Endodermal cell (in vitro differentiated cells): ENCODE measurements around the gene LRRC7. TPM values are rescaled to one million over a fixed set of nuclear protein-coding genes. Genes with fewer than 3 reads are reported as not detected.
A peak's percentile ranks its signal among the peaks of the same experiment; 100 is the strongest.

Experiments used
- DNase-seq: peaks from one replicate; pipeline ENCODE4 v3.0.0-alpha.2; 2017
- H3K27ac ChIP-seq: 2 replicates; pipeline ENCODE4 v1.5.1; 2013; ENCODE audit warnings: mild to moderate bottlenecking, low read depth, low read length, moderate library complexity
- H3K27me3 ChIP-seq: 2 replicates; pipeline ENCODE4 v1.6.1; 2013; ENCODE audit warnings: mild to moderate bottlenecking, low read length, moderate library complexity; ENCODE audit not compliant: insufficient read depth, control insufficient read depth, poor library complexity, severe bottlenecking
- H3K36me3 ChIP-seq: 2 replicates; pipeline ENCODE4 v1.7.0; 2013; ENCODE audit warnings: mild to moderate bottlenecking, low read length, moderate library complexity; ENCODE audit not compliant: control insufficient read depth, insufficient read depth
- H3K4me1 ChIP-seq: one replicate; pipeline ENCODE4 v1.7.0; 2013; ENCODE audit warnings: low read length; ENCODE audit not compliant: control insufficient read depth, insufficient read depth
- H3K4me3 ChIP-seq: 2 replicates; pipeline ENCODE4 v1.5.1; 2013; ENCODE audit warnings: mild to moderate bottlenecking, low read length, moderate library complexity
- H3K9ac ChIP-seq: 2 replicates; pipeline ENCODE4 v1.6.1; 2013; ENCODE audit warnings: mild to moderate bottlenecking, low read length, moderate library complexity; ENCODE audit not compliant: poor library complexity, severe bottlenecking; ENCODE audit errors: extremely low read depth
- H3K9me3 ChIP-seq: 2 replicates; pipeline ENCODE4 v1.6.1; 2013; ENCODE audit warnings: mild to moderate bottlenecking, low read length, moderate library complexity; ENCODE audit not compliant: control insufficient read depth
- H3K27ac Mint-ChIP-seq: 2 replicates; pipeline ENCODE4 v1.8.0; 2020; ENCODE audit warnings: mixed read lengths
- H3K27me3 Mint-ChIP-seq: 2 replicates; pipeline ENCODE4 v1.8.0; 2021; ENCODE audit warnings: mild to moderate bottlenecking, mixed read lengths; ENCODE audit not compliant: insufficient read depth
- H3K36me3 Mint-ChIP-seq: 2 replicates; pipeline ENCODE4 v1.8.0; 2020; ENCODE audit warnings: low read depth, mixed read lengths
- H3K4me1 Mint-ChIP-seq: 2 replicates; pipeline ENCODE4 v1.8.0; 2020; ENCODE audit warnings: mixed read lengths
- H3K4me3 Mint-ChIP-seq: 2 replicates; pipeline ENCODE4 v1.8.0; 2020; ENCODE audit warnings: mild to moderate bottlenecking, moderate library complexity, mixed read lengths
- H3K9me3 Mint-ChIP-seq: 2 replicates; pipeline ENCODE4 v1.8.0; 2020; ENCODE audit warnings: mild to moderate bottlenecking, mixed read lengths
- CTCF ChIP-seq: fragments of 200-600 bp; sonication (generic); conservative IDR thresholded peaks from 2 replicates; pipeline ENCODE4 v1.5.0; 2021; ENCODE audit warnings: antibody characterized with exemption, mild to moderate bottlenecking
- WGBS, 2 experiments: methylation state at CpG; one replicate each; pipeline versions ENCODE4 v1.1.5 to v1.1.7; 2013; ENCODE audit warnings: missing lambda C conversion rate in 2 of 2, mixed read lengths in 1 of 2; ENCODE audit not compliant: insufficient coverage in 1 of 2, insufficient read length in 1 of 2; 5-methylcytosine and 5-hydroxymethylcytosine counted together
- total RNA-seq, 2 donors: library from RNA; stranded (reverse); fragmentation: NEBNext Ultra II Directional in 1 of 2; extraction: Animal tissue kit (Norgen Biotek cat#: 25700) in 1 of 2; gene quantifications; 2 replicates in 1 of 2; 3 replicates in 1 of 2; pipeline ENCODE4 v1.2.1, GENCODE V29; 2021

LRRC7 gene
- total RNA-seq, 2 donors from 2014 or later = 1.4 to 2.2 TPM

DNA sequence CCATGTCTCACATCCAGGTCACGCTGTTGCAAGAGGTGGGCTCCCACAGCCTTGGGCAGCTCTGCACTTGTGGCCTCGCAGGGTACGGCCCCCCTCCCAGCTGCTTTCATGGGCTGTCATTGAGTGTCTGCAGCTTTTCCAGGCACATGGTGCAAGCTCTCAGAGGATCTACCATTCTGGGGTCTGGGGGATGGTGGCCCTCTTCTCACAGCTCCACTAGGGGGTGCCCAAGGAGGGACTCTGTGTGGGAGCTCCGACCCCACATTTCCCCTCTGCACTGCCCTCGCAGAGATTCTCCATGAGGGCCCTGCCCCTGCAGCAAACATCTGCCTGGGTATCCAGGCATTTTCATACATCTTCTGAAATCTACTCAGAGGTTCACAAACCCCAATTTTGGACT is 219.4 kb downstream of the LRRC7 start:
- H3K27me3 Mint-ChIP-seq = no peaks in the 10 kb centered on the region
- no peak overlapping the region for H3K4me3 Mint-ChIP-seq
- WGBS, 2 experiments = 92 to 94% methylated on average over 3 to 5 of the region's 5 CpGs
- H3K36me3 ChIP-seq = no peaks in the 10 kb centered on the region
- no peaks in the 10 kb centered on the region for H3K4me1 Mint-ChIP-seq
- peak; percentile 57 for DNase-seq
- peak; percentile 54 for TF ChIP-seq CTCF
- no peaks in the 10 kb centered on the region for H3K9me3 ChIP-seq
- H3K4me3 ChIP-seq = no peak overlapping the region
- H3K27me3 ChIP-seq = no peaks in the 10 kb centered on the region
- no peaks in the 10 kb centered on the region for H3K9me3 Mint-ChIP-seq
- no peaks in the 10 kb centered on the region for H3K4me1 ChIP-seq
- H3K36me3 Mint-ChIP-seq = no peaks in the 10 kb centered on the region
- H3K27ac ChIP-seq = no peak overlapping the region
- H3K9ac ChIP-seq = no peak overlapping the region
- H3K27ac Mint-ChIP-seq = no peak overlapping the region

GRCh38 chr1:69791311-69791710 is 223.6 kb downstream of the LRRC7 start:
- Histone ChIP-seq H3K4me3 (no peak overlapping the region), H3K27me3 (no peaks in the 10 kb centered on the region), H3K36me3 (peaks cover 5% of the 10 kb centered on the region), H3K27ac (no peak overlapping the region), H3K9ac (no peak overlapping the region), H3K4me1 (no peaks in the 10 kb centered on the region), H3K9me3 (no peaks in the 10 kb centered on the region)
- Mint-ChIP-seq H3K27ac (no peak overlapping the region), H3K27me3 (no peaks in the 10 kb centered on the region), H3K9me3 (no peaks in the 10 kb centered on the region), H3K4me3 (no peak overlapping the region), H3K4me1 (no peaks in the 10 kb centered on the region), H3K36me3 (no peaks in the 10 kb centered on the region)
- 80 to 86% methylated on average over 1 of the region's 1 CpG for WGBS, 2 experiments
- no peak for DNase-seq
- TF ChIP-seq CTCF = no peak

GRCh38 chr1:69794831-69795230 is 227.1 kb downstream of the LRRC7 start:
- Histone ChIP-seq H3K27ac (no peak overlapping the region), H3K4me3 (no peak overlapping the region), H3K36me3 (peaks cover 5% of the 10 kb centered on the region), H3K9me3 (no peaks in the 10 kb centered on the region), H3K27me3 (no peaks in the 10 kb centered on the region), H3K9ac (no peak overlapping the region), H3K4me1 (no peaks in the 10 kb centered on the region)
- no peak overlapping the region for H3K4me3 Mint-ChIP-seq
- H3K36me3 Mint-ChIP-seq = no peaks in the 10 kb centered on the region
- no peak for DNase-seq
- H3K27ac Mint-ChIP-seq = no peak overlapping the region
- H3K27me3 Mint-ChIP-seq = no peaks in the 10 kb centered on the region
- 95 to 96% methylated on average over 4 to 7 of the region's 7 CpGs for WGBS, 2 experiments
- no peaks in the 10 kb centered on the region for H3K4me1 Mint-ChIP-seq
- H3K9me3 Mint-ChIP-seq = no peaks in the 10 kb centered on the region
- no peak for TF ChIP-seq CTCF
